SHP77 treated with DMSO at 0.1 percent for 48 hours (cell line): Measurements from ENCODE around the gene BBS9.

Experiments
- DNase-seq: peaks from one replicate; lab custom pipeline; 2025; lab: John Stamatoyannopoulos, UW

BBS9 gene

GRCh38 chr7:33369888-33370287, 240.5 kb downstream of the BBS9 start:
- no peak for DNase-seq

- DNase-seq = no peak
These were observed 243.8 kb downstream of the BBS9 start for GRCh38 chr7:33373195-33373594.

GRCh38 chr7:33379891-33380525, 250.6 kb downstream of the BBS9 start:
- DNase-seq = no peak

GRCh38 chr7:33388332-33388731, 259.0 kb downstream of the BBS9 start:
- DNase-seq = no peak

GRCh38 chr7:33392148-33392547, 262.8 kb downstream of the BBS9 start:
- peak; percentile 99 for DNase-seq

GRCh38 chr7:33393770-33394169, 264.4 kb downstream of the BBS9 start:
- DNase-seq = no peak

GRCh38 chr7:33395340-33395739, 266.0 kb downstream of the BBS9 start:
- DNase-seq = peak; percentile 75

GRCh38 chr7:33399528-33400213, 270.3 kb downstream of the BBS9 start:
- no peak for DNase-seq

GRCh38 chr7:33400214-33400538, 270.8 kb downstream of the BBS9 start:
- no peak for DNase-seq

GRCh38 chr7:33410266-33410665, 280.9 kb downstream of the BBS9 start:
- no peak for DNase-seq

- no peak for DNase-seq
These were observed 281.7 kb downstream of the BBS9 start for GRCh38 chr7:33411020-33411419.

- no peak for DNase-seq
These were observed 283.0 kb downstream of the BBS9 start for GRCh38 chr7:33412331-33412730.

- no peak for DNase-seq
These were observed 288.9 kb downstream of the BBS9 start for GRCh38 chr7:33418251-33418701.

GRCh38 chr7:33420311-33420940, 291.1 kb downstream of the BBS9 start:
- no peak for DNase-seq

GRCh38 chr7:33421429-33421828, 292.1 kb downstream of the BBS9 start:
- no peak for DNase-seq

GRCh38 chr7:33422141-33422540, 292.8 kb downstream of the BBS9 start:
- no peak for DNase-seq

- DNase-seq = no peak
These were observed 293.7 kb downstream of the BBS9 start for GRCh38 chr7:33422825-33423645.

GRCh38 chr7:33423646-33424020, 294.3 kb downstream of the BBS9 start:
- DNase-seq = no peak

- no peak for DNase-seq
These were observed 296.0 kb downstream of the BBS9 start for GRCh38 chr7:33425395-33425794.

GRCh38 chr7:33425929-33426678, 296.7 kb downstream of the BBS9 start:
- no peak for DNase-seq

- no peak for DNase-seq
These were observed 299.1 kb downstream of the BBS9 start for GRCh38 chr7:33428415-33428814.

- no peak for DNase-seq
These were observed 302.2 kb downstream of the BBS9 start for GRCh38 chr7:33431543-33431942.
